Measurements from ENCODE around the gene TAOK3. TPM values are rescaled to one million over a fixed set of nuclear protein-coding genes. Genes with fewer than 3 reads are reported as not detected.
"Not testable (repeated sequence)": the region's sequence is repeated elsewhere in the genome, so short reads cannot be mapped to it uniquely, and the experiment has no call there.

The TAOK3 gene
- total RNA-seq, 4 donors from 2014 or later: 91.2 to 111 (median 93.2) TPM

- Histone ChIP-seq H3K27ac (no peak overlapping the region), H3K27me3 (no peaks in the 10 kb centered on the region), H3K9me3 (no peaks in the 10 kb centered on the region), H3K4me3 (no peak overlapping the region), H3K4me1 (no peaks in the 10 kb centered on the region), H3K36me3 (peaks cover 0 to 23% (median 0%) of the 10 kb centered on the region in 3 donors)
- no peak for TF ChIP-seq CTCF (IDR thresholded peaks at IDR 0.05)
- no peak for TF ChIP-seq POLR2A (IDR thresholded peaks at IDR 0.05)
- no peak for DNase-seq
Observed at GRCh38 chr12:118249547-118249946, 123.2 kb downstream of the TAOK3 start.

GRCh38 chr12:118245886-118246285 is 126.8 kb downstream of the TAOK3 start:
- H3K4me3 ChIP-seq, DNase-seq: not testable (repeated sequence)

GRCh38 chr12:118238888-118239287 is 133.8 kb downstream of the TAOK3 start:
- Histone ChIP-seq H3K4me3 (no peak overlapping the region), H3K9me3 (no peaks in the 10 kb centered on the region), H3K27me3 (no peaks in the 10 kb centered on the region), H3K36me3 (peaks cover 0 to 64% (median 0%) of the 10 kb centered on the region in 3 donors), H3K27ac (no peak overlapping the region), H3K4me1 (peaks cover 0 to 6% (median 0%) of the 10 kb centered on the region in 4 donors)
- TF ChIP-seq CTCF (IDR thresholded peaks at IDR 0.05): no peak
- no peak for TF ChIP-seq POLR2A (IDR thresholded peaks at IDR 0.05)
- DNase-seq: no peak

More at GRCh38 chr12:118245886-118246285, 126.8 kb downstream of the TAOK3 start:
- not testable (repeated sequence) for H3K27ac ChIP-seq, H3K9me3 ChIP-seq, H3K4me1 ChIP-seq, H3K27me3 ChIP-seq
- H3K36me3 ChIP-seq: peaks cover 0 to 41% (median 0%) of the 10 kb centered on the region in 3 donors

DNA sequence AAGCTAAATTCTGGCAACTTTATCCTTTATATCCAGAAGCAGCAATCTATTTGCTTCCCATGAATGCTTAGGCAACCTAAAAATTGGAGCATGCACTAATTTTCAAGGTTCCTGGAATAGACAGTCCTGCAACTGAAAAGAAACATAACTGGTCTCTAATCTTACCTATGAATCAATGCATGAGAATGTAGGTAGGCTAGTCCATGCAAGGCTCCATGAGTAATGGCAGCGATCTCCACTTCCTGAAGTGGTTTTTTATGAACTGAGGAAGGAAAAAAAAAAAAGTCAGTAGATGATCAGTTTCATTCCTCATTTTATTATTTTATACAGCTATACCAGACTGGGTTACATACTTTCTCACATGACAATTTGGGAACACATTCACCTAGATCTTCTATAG is 134.8 kb downstream of the TAOK3 start:
- Histone ChIP-seq H3K4me1 (peaks cover 0 to 6% (median 0%) of the 10 kb centered on the region in 4 donors), H3K9me3 (no peaks in the 10 kb centered on the region), H3K27me3 (no peaks in the 10 kb centered on the region), H3K36me3 (peaks cover 0 to 55% (median 0%) of the 10 kb centered on the region in 3 donors), H3K27ac (no peak overlapping the region), H3K4me3 (no peak overlapping the region)
- TF ChIP-seq POLR2A (IDR thresholded peaks at IDR 0.05) (no peak), CTCF (IDR thresholded peaks at IDR 0.05) (no peak)
- DNase-seq: no peak

GRCh38 chr12:118237052-118237665 is 135.5 kb downstream of the TAOK3 start:
- H3K4me3 ChIP-seq: no peak overlapping the region
- H3K9me3 ChIP-seq: no peaks in the 10 kb centered on the region
- no peak for DNase-seq
- TF ChIP-seq POLR2A (IDR thresholded peaks at IDR 0.05) (no peak), CTCF (IDR thresholded peaks at IDR 0.05) (no peak)
- H3K4me1 ChIP-seq: peaks cover 0 to 6% (median 0%) of the 10 kb centered on the region in 4 donors
- H3K36me3 ChIP-seq: peaks cover 0 to 48% (median 0%) of the 10 kb centered on the region in 3 donors
- H3K27ac ChIP-seq: peak overlapping the region in 1 of 4 donors; percentile 47
- H3K27me3 ChIP-seq: no peaks in the 10 kb centered on the region

DNA sequence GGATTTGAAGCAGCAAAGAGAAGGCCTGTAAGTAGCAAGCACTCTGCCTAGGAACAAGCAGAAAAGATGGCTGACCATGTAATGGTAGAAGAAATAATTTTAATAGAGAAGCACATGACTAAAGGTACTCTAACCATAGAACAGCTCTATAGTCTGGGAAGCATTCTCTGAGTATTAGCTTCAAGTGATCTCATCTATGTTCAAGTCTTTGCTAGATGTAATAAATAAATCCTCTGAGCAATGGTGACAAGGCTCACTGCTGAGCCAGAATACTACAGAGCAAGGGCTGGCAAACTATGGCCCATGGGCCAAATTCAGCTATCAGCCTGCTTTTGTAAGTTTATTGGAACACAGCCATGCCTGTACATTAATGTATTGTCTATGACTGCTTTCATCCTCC is 152.0 kb downstream of the TAOK3 start:
- Histone ChIP-seq H3K27me3 (no peaks in the 10 kb centered on the region), H3K4me1 (no peaks in the 10 kb centered on the region), H3K9me3 (no peaks in the 10 kb centered on the region), H3K27ac (no peak overlapping the region), H3K4me3 (no peak overlapping the region), H3K36me3 (peaks cover 0 to 8% (median 0%) of the 10 kb centered on the region in 3 donors)
- DNase-seq: no peak
- TF ChIP-seq CTCF (IDR thresholded peaks at IDR 0.05) (no peak), POLR2A (IDR thresholded peaks at IDR 0.05) (no peak)

All from Peyer's patch (tissue), 4 donors.